Measurements from ENCODE around the gene ARHGEF35.
"Not testable (repeated sequence)": the region's sequence is repeated elsewhere in the genome, so short reads cannot be mapped to it uniquely, and the experiment has no call there.

Gene ARHGEF35

DNA sequence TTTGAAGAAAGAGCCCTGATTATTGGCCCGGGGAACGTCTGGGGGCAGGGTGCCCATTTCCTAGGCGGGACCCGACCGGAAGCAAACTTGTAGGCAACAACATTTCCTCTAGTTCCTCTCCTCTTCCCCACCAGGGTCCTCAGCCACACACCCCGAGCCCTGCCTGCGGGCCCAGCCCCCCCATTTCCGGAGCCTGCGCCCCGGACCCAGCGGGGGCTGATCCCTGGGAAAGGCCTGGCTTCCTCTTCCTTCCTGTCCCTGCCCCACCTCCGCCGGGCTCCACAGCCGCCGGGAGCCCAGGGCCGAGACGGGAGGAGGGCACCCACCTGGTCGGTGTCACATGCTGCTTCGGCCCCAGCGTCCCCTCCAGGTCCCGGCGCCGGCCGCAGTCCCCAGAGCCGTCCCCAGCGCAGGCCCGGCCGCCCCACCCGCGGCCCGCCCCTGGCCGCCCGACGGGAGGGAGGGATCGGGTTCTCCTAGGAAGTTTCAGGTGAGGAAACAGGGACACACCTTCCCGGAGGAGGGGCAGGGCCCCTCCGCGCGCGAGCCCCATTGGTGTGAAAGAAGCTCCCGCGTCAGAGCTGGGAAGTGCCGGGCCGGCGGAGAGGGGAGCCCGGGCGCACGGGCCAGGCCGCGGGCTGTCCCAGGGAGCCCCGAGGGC, at the start of gene ARHGEF35:
Gene ARHGEF35 (minus strand): TSS at position 622 of the 661 bp plus-strand sequence. CDS start 7,450 bp downstream, outside the sequence.
- DNase-seq (ENCODE audit: low spot score), result not testable (repeated sequence)

- not testable (repeated sequence) for DNase-seq (ENCODE audit: low spot score)
Measured at GRCh38 chr7:144245372-144245771, 49.7 kb upstream of the ARHGEF35 start.

- not testable (repeated sequence) for DNase-seq (ENCODE audit: low spot score)
Measured at GRCh38 chr7:144239365-144239764, 43.7 kb upstream of the ARHGEF35 start, which contains the start of gene OR2A42. Gene OR2A42 (minus strand): TSS chr7:144239605. CDS start chr7:144232843, 6,762 bp downstream.

DNA sequence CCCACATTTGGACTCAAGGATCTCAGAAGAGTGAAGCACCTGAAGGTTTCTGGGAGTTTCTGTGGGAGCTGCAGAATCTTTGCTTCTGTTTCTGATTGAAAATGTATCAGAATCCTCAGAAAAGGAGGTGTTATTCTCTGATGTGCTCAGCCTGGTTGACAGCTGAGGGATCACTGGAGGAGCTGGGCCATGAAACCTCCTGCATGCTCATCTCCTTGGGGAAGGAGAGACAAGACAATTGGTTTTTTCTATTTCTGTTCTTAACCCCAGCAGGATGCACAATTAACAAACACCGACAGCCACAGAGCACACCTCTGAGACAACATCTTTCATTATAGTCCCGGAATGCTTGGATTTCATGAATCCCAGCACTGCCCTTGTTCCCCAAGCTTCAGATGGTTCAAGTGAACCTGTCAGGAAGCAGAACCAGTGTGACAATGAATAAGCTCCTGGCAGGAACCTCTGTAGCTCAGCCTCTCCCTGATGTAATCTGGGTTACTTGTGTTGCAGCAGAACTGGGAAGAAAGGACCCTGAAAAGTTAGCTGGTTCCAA, 43.0 kb upstream of the ARHGEF35 start:
- not testable (repeated sequence) for DNase-seq (ENCODE audit: low spot score)

GRCh38 chr7:144233039-144233438, 37.4 kb upstream of the ARHGEF35 start:
- DNase-seq (ENCODE audit: low spot score), result not testable (repeated sequence)

GRCh38 chr7:144231027-144231426, 35.4 kb upstream of the ARHGEF35 start:
- DNase-seq (ENCODE audit: low spot score), result not testable (repeated sequence)

DNA sequence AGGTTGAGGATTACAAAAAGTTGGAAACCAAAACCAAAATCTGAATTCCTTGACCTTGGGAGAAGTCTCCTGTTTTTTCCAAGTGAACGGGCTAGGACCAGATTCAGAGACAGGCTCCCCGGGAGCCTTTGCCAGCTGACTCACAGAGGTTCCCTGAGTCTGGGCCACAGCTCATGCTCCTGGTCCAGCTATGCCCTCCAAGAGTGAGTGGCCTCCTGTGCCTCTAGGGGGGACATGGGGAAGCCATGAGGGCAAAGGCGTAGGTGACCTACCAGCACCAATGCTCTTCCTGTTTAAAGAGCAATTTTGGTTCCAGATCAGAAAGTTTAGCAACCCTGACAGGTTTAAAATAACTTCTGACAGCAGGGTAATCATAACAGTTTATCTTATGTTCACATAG, 33.2 kb upstream of the ARHGEF35 start:
- not testable (repeated sequence) for DNase-seq (ENCODE audit: low spot score)

DNA sequence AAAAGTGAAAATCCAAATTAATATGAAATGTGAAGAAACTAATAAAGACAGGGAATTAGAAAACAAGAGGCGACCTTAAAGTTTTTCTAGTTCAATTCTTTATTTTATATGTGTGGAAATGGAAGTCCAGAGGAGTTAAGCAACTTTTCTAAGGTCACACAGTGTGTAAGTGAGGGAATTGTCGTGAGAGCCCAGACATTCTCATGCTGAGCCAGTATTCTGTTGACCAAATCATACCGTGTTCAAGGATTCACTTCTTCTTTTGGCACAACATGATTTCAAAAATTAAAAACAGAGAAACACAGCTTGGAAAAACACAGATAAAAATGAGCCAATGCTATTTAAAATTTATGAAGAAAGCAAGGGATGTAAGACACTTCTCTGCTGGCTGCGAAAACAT, 31.2 kb upstream of the ARHGEF35 start:
- not testable (repeated sequence) for DNase-seq (ENCODE audit: low spot score)

DNA sequence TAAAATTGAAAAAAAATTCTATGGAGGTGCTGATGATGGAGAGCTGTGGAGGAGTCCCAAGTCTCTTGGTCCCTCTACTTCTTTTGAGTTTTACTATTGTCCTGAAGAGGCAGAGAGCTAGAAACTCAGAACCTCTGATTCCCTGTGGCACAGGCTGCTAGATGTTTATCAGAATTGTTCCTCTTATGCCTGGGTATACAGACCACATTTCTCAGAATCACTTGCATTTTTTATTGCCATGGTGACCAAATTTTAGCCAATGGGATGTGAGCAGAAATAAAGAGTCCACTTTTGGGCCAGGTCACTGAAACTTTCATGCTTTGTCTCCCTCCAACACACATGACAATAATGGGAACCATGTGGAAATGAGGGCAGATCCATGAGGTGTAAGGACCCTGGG, 28.0 kb upstream of the ARHGEF35 start:
- not testable (repeated sequence) for DNase-seq (ENCODE audit: low spot score)

DNA sequence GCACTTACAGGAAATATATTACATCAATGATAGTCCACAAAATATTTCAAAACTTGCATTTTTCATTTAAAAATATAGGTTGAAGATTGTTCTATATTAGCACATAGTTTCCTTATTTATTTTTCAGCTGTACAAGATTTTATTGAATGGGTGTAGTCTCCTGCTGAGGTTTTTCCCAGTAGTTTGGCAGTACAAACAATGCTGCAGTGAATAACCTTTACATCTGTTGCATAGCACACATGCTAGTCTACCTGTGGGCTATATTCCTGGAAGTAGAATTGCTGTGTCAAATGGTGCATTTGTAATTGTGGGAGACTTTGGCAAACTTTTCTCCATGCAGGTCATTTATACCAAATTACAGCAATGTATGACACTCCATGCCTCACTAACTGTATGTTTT, 24.9 kb upstream of the ARHGEF35 start:
- not testable (repeated sequence) for DNase-seq (ENCODE audit: low spot score)

DNA sequence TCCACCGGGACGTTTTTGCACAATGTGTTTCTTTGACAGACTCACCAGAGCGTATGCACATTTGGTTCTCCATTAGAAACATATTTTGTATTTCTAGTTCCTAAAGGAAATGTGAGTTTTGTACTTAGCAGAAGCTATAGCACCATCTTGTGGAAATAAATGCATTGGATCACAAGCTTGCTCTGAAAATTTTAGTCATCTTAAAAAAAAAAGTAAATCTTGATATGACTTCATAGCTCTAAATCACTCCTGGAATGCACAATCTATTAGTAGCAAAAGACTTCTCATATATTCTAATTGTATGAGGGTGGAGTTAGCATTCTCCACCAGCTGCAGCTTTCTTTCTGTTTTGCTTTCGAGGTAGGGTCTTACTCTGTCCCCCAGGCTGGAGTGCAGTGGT, 23.5 kb upstream of the ARHGEF35 start:
- DNase-seq (ENCODE audit: low spot score), result not testable (repeated sequence)

GRCh38 chr7:144218581-144218980, 22.9 kb upstream of the ARHGEF35 start:
- not testable (repeated sequence) for DNase-seq (ENCODE audit: low spot score)

GRCh38 chr7:144217200-144217599, 21.6 kb upstream of the ARHGEF35 start:
- DNase-seq (ENCODE audit: low spot score), result not testable (repeated sequence)

GRCh38 chr7:144205306-144205705, 9.7 kb upstream of the ARHGEF35 start:
- not testable (repeated sequence) for DNase-seq (ENCODE audit: low spot score)

DNA sequence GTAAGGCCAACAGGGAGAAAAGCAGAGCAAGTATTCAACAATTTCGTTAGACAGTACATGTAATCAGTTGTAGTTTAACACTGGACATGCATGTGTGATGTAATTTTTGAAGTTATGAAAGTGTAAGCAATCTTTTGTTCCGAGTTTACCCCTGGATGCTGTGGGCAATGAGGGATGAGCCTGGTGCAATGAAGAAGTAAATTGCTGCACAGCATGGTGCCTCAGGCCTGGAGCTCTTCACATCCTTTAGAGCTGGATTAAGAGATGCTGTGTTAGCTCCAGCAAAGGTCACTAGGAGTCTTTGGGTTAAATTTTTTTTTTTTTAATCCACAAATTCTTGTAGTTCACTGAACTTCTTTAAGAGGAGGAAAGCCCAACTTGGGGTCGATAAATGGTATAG, 7.5 kb upstream of the ARHGEF35 start:
- not testable (repeated sequence) for DNase-seq (ENCODE audit: low spot score)

DNA sequence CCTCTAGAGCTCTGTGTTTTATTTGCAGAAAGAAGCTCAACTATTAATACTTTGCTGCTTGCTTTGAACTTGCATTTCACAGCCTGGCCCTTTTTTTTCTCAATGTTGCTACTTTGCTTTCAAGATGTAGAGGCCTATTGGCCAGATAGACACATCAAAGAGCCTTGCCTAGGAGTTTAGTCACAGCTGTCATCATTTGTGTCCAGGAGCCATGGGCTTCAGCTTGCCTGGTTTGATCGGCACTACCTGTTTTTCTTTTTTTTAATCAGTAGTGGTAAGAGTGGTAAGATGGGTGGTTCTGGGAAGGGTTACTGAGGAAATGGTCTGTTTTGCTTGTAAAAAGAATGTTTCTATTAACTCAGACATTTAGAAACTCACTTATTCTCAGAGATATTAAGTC, 6.3 kb upstream of the ARHGEF35 start:
- not testable (repeated sequence) for DNase-seq (ENCODE audit: low spot score)

GRCh38 chr7:144198934-144199333, 3.3 kb upstream of the ARHGEF35 start:
- not testable (repeated sequence) for DNase-seq (ENCODE audit: low spot score)

GRCh38 chr7:144194453-144194852, 1.2 kb downstream of the ARHGEF35 start:
- not testable (repeated sequence) for DNase-seq (ENCODE audit: low spot score)

GRCh38 chr7:144193782-144194181, 1.9 kb downstream of the ARHGEF35 start:
- DNase-seq (ENCODE audit: low spot score), result not testable (repeated sequence)

DNA sequence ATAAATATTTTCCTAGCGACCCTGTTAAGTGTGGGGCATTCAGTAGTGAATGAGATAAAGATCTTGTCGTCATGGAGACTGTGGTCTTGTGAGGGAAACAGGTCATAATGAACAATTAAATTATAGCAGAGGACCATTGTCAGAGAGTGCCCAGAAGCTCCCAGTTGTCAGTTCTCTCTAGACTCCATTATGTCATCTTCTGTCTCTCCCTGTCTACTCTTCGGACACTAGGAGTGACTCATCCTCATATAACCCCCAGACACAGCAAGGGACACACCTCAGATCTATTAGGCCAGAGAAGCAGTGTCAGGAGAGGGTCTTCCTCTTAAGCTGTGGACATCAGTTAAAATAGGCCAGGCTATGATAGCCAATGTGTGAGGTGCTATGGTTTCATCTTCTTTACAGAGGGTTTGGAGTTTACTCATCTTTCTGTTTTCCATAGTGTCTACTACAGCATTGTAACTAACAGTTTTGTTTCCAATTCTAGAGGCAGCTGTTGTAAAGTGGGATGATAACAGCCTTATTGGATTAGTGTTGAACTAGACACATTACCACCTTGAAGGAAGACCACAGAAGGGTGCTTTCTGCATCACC, 7.0 kb downstream of the ARHGEF35 start:
- DNase-seq (ENCODE audit: low spot score), result not testable (repeated sequence)

DNA sequence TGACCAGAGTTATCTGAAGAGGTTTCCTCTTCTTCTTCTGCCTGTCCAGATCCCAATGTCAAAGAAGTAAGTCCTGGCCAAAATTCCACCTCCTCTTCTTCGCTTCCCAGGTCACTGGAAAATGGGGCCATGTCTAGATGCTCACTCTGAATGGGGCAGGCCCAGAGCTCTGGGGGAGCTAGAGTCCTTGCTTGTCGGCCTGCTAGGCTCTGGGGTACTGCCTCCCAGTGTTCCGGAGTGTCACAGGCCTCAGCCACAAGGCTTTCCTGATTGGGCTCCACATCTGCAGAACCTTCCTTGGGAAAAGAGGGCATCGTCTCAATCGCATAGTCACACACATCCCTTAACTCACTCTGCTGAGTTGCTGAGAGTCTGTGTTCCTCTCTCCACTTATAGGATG, 7.8 kb downstream of the ARHGEF35 start:
- DNase-seq (ENCODE audit: low spot score), result not testable (repeated sequence)

DNA sequence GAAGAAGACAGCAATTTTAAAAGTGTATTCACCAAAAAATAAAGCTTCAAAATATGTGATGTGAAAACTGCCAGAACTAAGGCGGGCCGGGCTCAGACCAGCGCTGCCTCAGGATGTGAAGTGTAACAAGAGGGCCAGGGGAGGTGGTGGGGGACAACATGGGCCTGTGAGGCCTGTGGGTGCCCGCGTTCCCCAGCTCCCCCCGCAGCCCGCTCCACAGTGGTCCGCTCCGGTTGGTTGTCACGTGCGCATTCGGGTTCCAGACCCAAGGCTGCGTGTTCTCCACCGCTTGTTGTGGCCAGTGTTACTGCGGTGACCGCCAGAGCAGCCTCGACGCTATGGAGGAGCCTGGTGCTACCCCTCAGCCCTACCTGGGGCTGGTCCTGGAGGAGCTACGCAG, 12.5 kb downstream of the ARHGEF35 start, which contains the start of gene CTAGE4:
Gene CTAGE4 (plus strand): TSS at position 301 of the 400 bp plus-strand sequence. CDS start 38 bp downstream, at position 339.
- not testable (repeated sequence) for DNase-seq (ENCODE audit: low spot score)

DNA sequence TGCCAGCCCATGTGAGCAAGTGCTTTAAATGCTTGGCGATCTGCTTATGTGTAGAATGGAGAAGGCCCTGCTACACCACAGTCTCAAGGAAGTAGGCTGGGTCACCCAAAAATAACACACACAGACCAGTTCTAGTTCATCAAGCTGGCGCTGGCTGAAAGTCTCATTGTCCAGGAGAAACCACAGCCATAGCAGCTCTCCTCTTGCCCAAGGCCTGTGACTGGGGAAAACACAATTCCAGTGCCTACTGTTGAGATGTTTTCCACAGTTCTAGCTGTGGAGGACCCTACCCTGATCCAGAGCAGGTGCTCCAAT, 16.5 kb downstream of the ARHGEF35 start:
- not testable (repeated sequence) for DNase-seq (ENCODE audit: low spot score)
